ENCODE measurements around the gene ADCY9.
A peak's percentile ranks its signal among the peaks of the same experiment; 100 is the strongest.

The ADCY9 gene

GRCh38 chr16:4087990-4088577, 28.2 kb downstream of the ADCY9 start:
- H3K27ac ChIP-seq (ENCODE audit: low read depth, low read length) = no peak overlapping the region
- no peak overlapping the region for H3K9ac ChIP-seq (ENCODE audit: low read length in 5 of 5)
- H3K27me3 ChIP-seq (ENCODE audit: control insufficient read depth in 5 of 5, insufficient read depth in 4 of 5, low read length in 5 of 5) = peaks cover 2 to 11% (median 5%) of the 10 kb centered on the region in 5 donors
- H3K36me3 ChIP-seq (ENCODE audit: control insufficient read depth in 5 of 5, insufficient read depth in 5 of 5, low read length in 5 of 5) = peaks cover 0 to 3% (median 0%) of the 10 kb centered on the region in 5 donors
- H3K4me1 ChIP-seq (ENCODE audit: control insufficient read depth in 5 of 5, insufficient read depth in 5 of 5, low read length in 5 of 5) = peaks cover 2 to 23% (median 15%) of the 10 kb centered on the region in 5 donors
- no peak overlapping the region for H3K4me3 ChIP-seq (ENCODE audit: low read depth in 1 of 5, low read length in 5 of 5)
- peaks cover 0 to 2% (median 0%) of the 10 kb centered on the region in 5 donors for H3K9me3 ChIP-seq (ENCODE audit: control insufficient read depth in 5 of 5, low read length in 5 of 5)

GRCh38 chr16:4087099-4087885, 28.9 kb downstream of the ADCY9 start:
- Histone ChIP-seq H3K4me1 (ENCODE audit: control insufficient read depth in 5 of 5, insufficient read depth in 5 of 5, low read length in 5 of 5) (peaks cover 2 to 23% (median 15%) of the 10 kb centered on the region in 5 donors), H3K27me3 (ENCODE audit: control insufficient read depth in 5 of 5, insufficient read depth in 4 of 5, low read length in 5 of 5) (peaks cover 0 to 11% (median 5%) of the 10 kb centered on the region in 5 donors), H3K9ac (ENCODE audit: low read length in 5 of 5) (peak overlapping the region in 1 of 5 donors; percentile 19), H3K36me3 (ENCODE audit: control insufficient read depth in 5 of 5, insufficient read depth in 5 of 5, low read length in 5 of 5) (peaks cover 0 to 3% (median 0%) of the 10 kb centered on the region in 5 donors), H3K9me3 (ENCODE audit: control insufficient read depth in 5 of 5, low read length in 5 of 5) (peaks cover 0 to 2% (median 0%) of the 10 kb centered on the region in 5 donors), H3K4me3 (ENCODE audit: low read depth in 1 of 5, low read length in 5 of 5) (no peak overlapping the region), H3K27ac (ENCODE audit: low read depth, low read length) (no peak overlapping the region)

- no peak overlapping the region for H3K27ac ChIP-seq (ENCODE audit: low read depth, low read length)
- H3K27me3 ChIP-seq (ENCODE audit: control insufficient read depth in 5 of 5, insufficient read depth in 4 of 5, low read length in 5 of 5) = peaks cover 0 to 6% (median 0%) of the 10 kb centered on the region in 5 donors
- peaks cover 0 to 21% (median 11%) of the 10 kb centered on the region in 5 donors for H3K4me1 ChIP-seq (ENCODE audit: control insufficient read depth in 5 of 5, insufficient read depth in 5 of 5, low read length in 5 of 5)
Observed at GRCh38 chr16:4086153-4086552, 30.1 kb downstream of the ADCY9 start.

GRCh38 chr16:4085405-4085970, 30.8 kb downstream of the ADCY9 start:
- Histone ChIP-seq H3K9ac (ENCODE audit: low read length in 5 of 5) (no peak overlapping the region), H3K4me1 (ENCODE audit: control insufficient read depth in 5 of 5, insufficient read depth in 5 of 5, low read length in 5 of 5) (peaks cover 0 to 18% (median 8%) of the 10 kb centered on the region in 5 donors), H3K27me3 (ENCODE audit: control insufficient read depth in 5 of 5, insufficient read depth in 4 of 5, low read length in 5 of 5) (peaks cover 0 to 5% (median 0%) of the 10 kb centered on the region in 5 donors), H3K4me3 (ENCODE audit: low read depth in 1 of 5, low read length in 5 of 5) (no peak overlapping the region), H3K9me3 (ENCODE audit: control insufficient read depth in 5 of 5, low read length in 5 of 5) (peaks cover 0 to 2% (median 0%) of the 10 kb centered on the region in 5 donors), H3K36me3 (ENCODE audit: control insufficient read depth in 5 of 5, insufficient read depth in 5 of 5, low read length in 5 of 5) (peaks cover 0 to 3% (median 0%) of the 10 kb centered on the region in 5 donors), H3K27ac (ENCODE audit: low read depth, low read length) (no peak overlapping the region)

More at GRCh38 chr16:4086153-4086552, 30.1 kb downstream of the ADCY9 start:
- H3K4me3 ChIP-seq (ENCODE audit: low read depth in 1 of 5, low read length in 5 of 5) = no peak overlapping the region
- no peak overlapping the region for H3K9ac ChIP-seq (ENCODE audit: low read length in 5 of 5)
- peaks cover 0 to 3% (median 0%) of the 10 kb centered on the region in 5 donors for H3K36me3 ChIP-seq (ENCODE audit: control insufficient read depth in 5 of 5, insufficient read depth in 5 of 5, low read length in 5 of 5)
- H3K9me3 ChIP-seq (ENCODE audit: control insufficient read depth in 5 of 5, low read length in 5 of 5) = peaks cover 0 to 2% (median 0%) of the 10 kb centered on the region in 5 donors

- H3K27ac ChIP-seq (ENCODE audit: low read depth, low read length) = no peak overlapping the region
- no peaks in the 10 kb centered on the region for H3K27me3 ChIP-seq (ENCODE audit: control insufficient read depth in 5 of 5, insufficient read depth in 4 of 5, low read length in 5 of 5)
- peaks cover 0 to 3% (median 0%) of the 10 kb centered on the region in 5 donors for H3K36me3 ChIP-seq (ENCODE audit: control insufficient read depth in 5 of 5, insufficient read depth in 5 of 5, low read length in 5 of 5)
- no peak overlapping the region for H3K4me3 ChIP-seq (ENCODE audit: low read depth in 1 of 5, low read length in 5 of 5)
- peaks cover 0 to 2% (median 2%) of the 10 kb centered on the region in 5 donors for H3K9me3 ChIP-seq (ENCODE audit: control insufficient read depth in 5 of 5, low read length in 5 of 5)
- no peak overlapping the region for H3K9ac ChIP-seq (ENCODE audit: low read length in 5 of 5)
- H3K4me1 ChIP-seq (ENCODE audit: control insufficient read depth in 5 of 5, insufficient read depth in 5 of 5, low read length in 5 of 5) = peaks cover 0 to 10% (median 0%) of the 10 kb centered on the region in 5 donors
Observed at GRCh38 chr16:4083347-4083870, 32.8 kb downstream of the ADCY9 start.

GRCh38 chr16:4082474-4083044, 33.7 kb downstream of the ADCY9 start:
- Histone ChIP-seq H3K27me3 (ENCODE audit: control insufficient read depth in 5 of 5, insufficient read depth in 4 of 5, low read length in 5 of 5) (no peaks in the 10 kb centered on the region), H3K27ac (ENCODE audit: low read depth, low read length) (no peak overlapping the region), H3K36me3 (ENCODE audit: control insufficient read depth in 5 of 5, insufficient read depth in 5 of 5, low read length in 5 of 5) (peaks cover 0 to 3% (median 0%) of the 10 kb centered on the region in 5 donors), H3K9me3 (ENCODE audit: control insufficient read depth in 5 of 5, low read length in 5 of 5) (peaks cover 0 to 2% (median 2%) of the 10 kb centered on the region in 5 donors), H3K4me3 (ENCODE audit: low read depth in 1 of 5, low read length in 5 of 5) (no peak overlapping the region), H3K9ac (ENCODE audit: low read length in 5 of 5) (no peak overlapping the region), H3K4me1 (ENCODE audit: control insufficient read depth in 5 of 5, insufficient read depth in 5 of 5, low read length in 5 of 5) (peaks cover 0 to 8% (median 0%) of the 10 kb centered on the region in 5 donors)

GRCh38 chr16:4081521-4082021, 34.7 kb downstream of the ADCY9 start:
- H3K9me3 ChIP-seq (ENCODE audit: control insufficient read depth in 5 of 5, low read length in 5 of 5) = peaks cover 0 to 2% (median 2%) of the 10 kb centered on the region in 5 donors
- H3K36me3 ChIP-seq (ENCODE audit: control insufficient read depth in 5 of 5, insufficient read depth in 5 of 5, low read length in 5 of 5) = peaks cover 0 to 3% (median 0%) of the 10 kb centered on the region in 5 donors
- peaks cover 0 to 12% (median 3%) of the 10 kb centered on the region in 5 donors for H3K4me1 ChIP-seq (ENCODE audit: control insufficient read depth in 5 of 5, insufficient read depth in 5 of 5, low read length in 5 of 5)
- no peak overlapping the region for H3K4me3 ChIP-seq (ENCODE audit: low read depth in 1 of 5, low read length in 5 of 5)
- H3K9ac ChIP-seq (ENCODE audit: low read length in 5 of 5) = no peak overlapping the region
- H3K27ac ChIP-seq (ENCODE audit: low read depth, low read length) = no peak overlapping the region
- no peaks in the 10 kb centered on the region for H3K27me3 ChIP-seq (ENCODE audit: control insufficient read depth in 5 of 5, insufficient read depth in 4 of 5, low read length in 5 of 5)

GRCh38 chr16:4081047-4081446, 35.2 kb downstream of the ADCY9 start:
- Histone ChIP-seq H3K36me3 (ENCODE audit: control insufficient read depth in 5 of 5, insufficient read depth in 5 of 5, low read length in 5 of 5) (peaks cover 0 to 3% (median 0%) of the 10 kb centered on the region in 5 donors), H3K27me3 (ENCODE audit: control insufficient read depth in 5 of 5, insufficient read depth in 4 of 5, low read length in 5 of 5) (no peaks in the 10 kb centered on the region), H3K27ac (ENCODE audit: low read depth, low read length) (no peak overlapping the region), H3K9ac (ENCODE audit: low read length in 5 of 5) (no peak overlapping the region), H3K4me1 (ENCODE audit: control insufficient read depth in 5 of 5, insufficient read depth in 5 of 5, low read length in 5 of 5) (peaks cover 0 to 12% (median 3%) of the 10 kb centered on the region in 5 donors), H3K9me3 (ENCODE audit: control insufficient read depth in 5 of 5, low read length in 5 of 5) (peaks cover 0 to 2% (median 2%) of the 10 kb centered on the region in 5 donors), H3K4me3 (ENCODE audit: low read depth in 1 of 5, low read length in 5 of 5) (no peak overlapping the region)

GRCh38 chr16:4077174-4077649, 39.0 kb downstream of the ADCY9 start:
- Histone ChIP-seq H3K4me3 (ENCODE audit: low read depth in 1 of 5, low read length in 5 of 5) (no peak overlapping the region), H3K27me3 (ENCODE audit: control insufficient read depth in 5 of 5, insufficient read depth in 4 of 5, low read length in 5 of 5) (no peaks in the 10 kb centered on the region), H3K9ac (ENCODE audit: low read length in 5 of 5) (no peak overlapping the region), H3K27ac (ENCODE audit: low read depth, low read length) (no peak overlapping the region), H3K36me3 (ENCODE audit: control insufficient read depth in 5 of 5, insufficient read depth in 5 of 5, low read length in 5 of 5) (no peaks in the 10 kb centered on the region), H3K9me3 (ENCODE audit: control insufficient read depth in 5 of 5, low read length in 5 of 5) (peaks cover 0 to 2% (median 0%) of the 10 kb centered on the region in 5 donors), H3K4me1 (ENCODE audit: control insufficient read depth in 5 of 5, insufficient read depth in 5 of 5, low read length in 5 of 5) (peaks cover 0 to 7% (median 3%) of the 10 kb centered on the region in 5 donors)

Measured in subcutaneous abdominal adipose tissue (tissue), 5 donors.